H1 (cell line): ENCODE measurements around the gene SPACA7. TPM values are rescaled to one million over a fixed set of nuclear protein-coding genes. Genes with fewer than 3 reads are reported as not detected.

Experiments
- CTCF ChIA-PET: fragments of 300-600 bp; sonication (Branson Sonifier 250); formaldehyde crosslinking; loops from one replicate; lab custom pipeline; 2021; ENCODE audit not compliant: partially characterized antibody; lab: Charles Lee
- POLR2A ChIA-PET: fragments of 300-600 bp; sonication (Branson Sonifier 250); formaldehyde crosslinking; loops from one replicate; lab custom pipeline; 2021; ENCODE audit warnings: inconsistent platforms; ENCODE audit not compliant: partially characterized antibody; lab: Charles Lee
- DNase-seq, 2 experiments: peaks; one replicate each; pipeline versions ENCODE4 v3.0.0 to v3.0.0-alpha.2; 2010 to 2022; ENCODE audit warnings: low spot score in 2 of 2, low read depth in 1 of 2, mixed read lengths in 1 of 2
- FAIRE-seq: peaks from 2 replicates; lab custom pipeline; 2011; peaks lifted over from hg19 to GRCh38; lab: Jason Lieb, UNC
- H2AFZ ChIP-seq: 2 replicates; pipeline ENCODE4 v1.8.1; 2012; ENCODE audit warnings: low read length, inconsistent platforms
- H2AK5ac ChIP-seq: 2 replicates; pipeline ENCODE4 v1.6.1; 2013; ENCODE audit warnings: low read depth, low read length
- H2BK120ac ChIP-seq: replicated peaks from 2 replicates; pipeline ENCODE3; 2013; ENCODE audit warnings: low read depth, low read length, inconsistent platforms
- H2BK12ac ChIP-seq: 2 replicates; pipeline ENCODE4 v1.6.1; 2013; ENCODE audit warnings: low read depth, low read length
- H2BK15ac ChIP-seq: 2 replicates; pipeline ENCODE4 v1.6.1; 2013; ENCODE audit warnings: low read length
- H2BK20ac ChIP-seq: 2 replicates; pipeline ENCODE4 v1.6.1; 2013; ENCODE audit warnings: low read length
- H2BK5ac ChIP-seq: 2 replicates; pipeline ENCODE4 v1.6.1; 2013; ENCODE audit warnings: low read depth, low read length
- H3K14ac ChIP-seq: 2 replicates; pipeline ENCODE4 v1.6.1; 2013; ENCODE audit warnings: inconsistent platforms; ENCODE audit not compliant: insufficient read length
- H3K18ac ChIP-seq: 2 replicates; pipeline ENCODE4 v1.6.1; 2013; ENCODE audit warnings: low read length; ENCODE audit errors: extremely low read depth
- H3K23ac ChIP-seq: 2 replicates; pipeline ENCODE4 v1.6.1; 2013; ENCODE audit warnings: inconsistent platforms; ENCODE audit not compliant: insufficient read length
- H3K23me2 ChIP-seq: 2 replicates; pipeline ENCODE4 v1.6.1; 2013; ENCODE audit warnings: low read depth, low read length
- H3K27ac ChIP-seq: 2 replicates; pipeline ENCODE4 v1.6.1; 2011; ENCODE audit warnings: low read depth, low read length, inconsistent platforms
- H3K27me3 ChIP-seq, 4 experiments: replicated peaks in 1 of 4; 1 replicate in 1 of 4; 2 replicates in 3 of 4; pipeline versions ENCODE4 v1.6.1 to v1.8.1; 2011 to 2013; ENCODE audit warnings: low read length in 3 of 4, mild to moderate bottlenecking in 3 of 4, inconsistent platforms in 2 of 4, mixed read lengths in 2 of 4, moderate library complexity in 1 of 4; ENCODE audit not compliant: control insufficient read depth in 3 of 4, insufficient read depth in 3 of 4; ENCODE audit errors: extremely low read depth in 1 of 4
- H3K36me3 ChIP-seq, 4 experiments: 2 replicates each; pipeline versions ENCODE4 v1.6.1 to v1.8.1; 2011 to 2013; ENCODE audit warnings: mild to moderate bottlenecking in 4 of 4, low read length in 3 of 4, moderate library complexity in 2 of 4, control low read depth in 1 of 4, inconsistent platforms in 1 of 4; ENCODE audit not compliant: insufficient read depth in 4 of 4, control insufficient read depth in 2 of 4
- H3K4ac ChIP-seq: replicated peaks from 2 replicates; pipeline ENCODE3; 2013; ENCODE audit warnings: low read length, low read depth, mixed read lengths, inconsistent platforms; ENCODE audit not compliant: insufficient read length
- H3K4me1 ChIP-seq, 4 experiments: replicated peaks in 1 of 4; 1 replicate in 1 of 4; 2 replicates in 3 of 4; pipeline versions ENCODE4 v1.6.1 to v1.8.1; 2011 to 2013; ENCODE audit warnings: low read length in 3 of 4, inconsistent platforms in 2 of 4, mixed read lengths in 1 of 4; ENCODE audit not compliant: insufficient read depth in 4 of 4, control insufficient read depth in 3 of 4
- H3K4me2 ChIP-seq, 2 experiments: 2 replicates each; pipeline versions ENCODE4 v1.6.1 to v1.8.1; 2011 to 2013; ENCODE audit warnings: low read depth in 2 of 2, low read length in 2 of 2, control low read depth in 1 of 2, inconsistent platforms in 1 of 2, mild to moderate bottlenecking in 1 of 2; ENCODE audit not compliant: insufficient read depth in 1 of 2
- H3K4me3 ChIP-seq, 4 experiments: fragments of 200-600, 300-600 bp in 1 of 4; sonication (generic), shearing (Covaris generic), sonication (Bioruptor Twin) in 1 of 4; 2 replicates each; pipeline versions ENCODE4 v1.5.1 to v1.8.1; 2011 to 2016; ENCODE audit warnings: low read length in 4 of 4, low read depth in 3 of 4, control low read depth in 2 of 4, inconsistent platforms in 2 of 4, mild to moderate bottlenecking in 2 of 4, mixed read lengths in 1 of 4, moderate library complexity in 1 of 4; ENCODE audit not compliant: insufficient read depth in 2 of 4; ENCODE audit errors: extremely low read depth in 1 of 4
- H3K56ac ChIP-seq: replicated peaks from 2 replicates; pipeline ENCODE3; 2013; ENCODE audit warnings: low read depth, mild to moderate bottlenecking, mixed read lengths, low read length, inconsistent platforms; ENCODE audit not compliant: insufficient read length
- H3K79me1 ChIP-seq: 2 replicates; pipeline ENCODE4 v1.6.1; 2013; ENCODE audit warnings: low read depth, low read length, control low read depth
- H3K79me2 ChIP-seq, 2 experiments: 2 replicates each; pipeline versions ENCODE4 v1.6.1 to v1.8.1; 2012 to 2013; ENCODE audit warnings: low read length in 2 of 2, mild to moderate bottlenecking in 2 of 2, inconsistent platforms in 1 of 2; ENCODE audit not compliant: insufficient read depth in 2 of 2, control insufficient read depth in 1 of 2
- H3K9ac ChIP-seq, 4 experiments: replicated peaks in 1 of 4; 1 replicate in 1 of 4; 2 replicates in 3 of 4; pipeline versions ENCODE4 v1.6.1 to v1.8.1; 2011 to 2013; ENCODE audit warnings: low read depth in 3 of 4, low read length in 3 of 4, control low read depth in 2 of 4, mild to moderate bottlenecking in 2 of 4, moderate library complexity in 2 of 4, inconsistent platforms in 1 of 4; ENCODE audit errors: extremely low read depth in 1 of 4
- H3K9me3 ChIP-seq, 2 experiments: 2 replicates each; pipeline versions ENCODE4 v1.6.1 to v1.8.1; 2012 to 2013; ENCODE audit warnings: mild to moderate bottlenecking in 2 of 2, moderate library complexity in 2 of 2, control low read depth in 1 of 2, inconsistent platforms in 1 of 2, low read depth in 1 of 2, low read length in 1 of 2, mixed read lengths in 1 of 2; ENCODE audit not compliant: insufficient read depth in 2 of 2
- H4K20me1 ChIP-seq, 2 experiments: replicated peaks in 1 of 2; 2 replicates each; pipeline versions ENCODE3 to v1.8.1; 2011 to 2013; ENCODE audit warnings: inconsistent platforms in 2 of 2, low read length in 2 of 2, mild to moderate bottlenecking in 1 of 2; ENCODE audit not compliant: insufficient read depth in 2 of 2, control insufficient read depth in 1 of 2
- H4K5ac ChIP-seq: 2 replicates; pipeline ENCODE4 v1.6.1; 2013; ENCODE audit warnings: low read length, low read depth, mixed read lengths, inconsistent platforms; ENCODE audit not compliant: insufficient read length
- H4K8ac ChIP-seq: 2 replicates; pipeline ENCODE4 v1.8.0; 2013; ENCODE audit warnings: mild to moderate bottlenecking, moderate library complexity, low read length, inconsistent platforms; ENCODE audit not compliant: insufficient read depth; ENCODE audit errors: extremely low read depth
- H4K91ac ChIP-seq: replicated peaks from 2 replicates; pipeline ENCODE3; 2013; ENCODE audit warnings: low read length, mixed read lengths, inconsistent platforms; ENCODE audit not compliant: insufficient read length
- WGBS, 2 experiments: shearing (Covaris generic) in 1 of 2; methylation state at CpG; one replicate each; pipeline versions ENCODE4 v1.1.6 to v1.1.7; 2013 to 2015; ENCODE audit warnings: low lambda C conversion rate in 2 of 2, mixed read lengths in 2 of 2, inconsistent platforms in 1 of 2, low coverage in 1 of 2, missing lambda C conversion rate in 1 of 2; ENCODE audit not compliant: insufficient replicate concordance in 2 of 2, insufficient coverage in 1 of 2, insufficient read length in 1 of 2; ENCODE audit errors: extremely low coverage in 1 of 2, missing lambda C conversion rate in 1 of 2; 5-methylcytosine and 5-hydroxymethylcytosine counted together
- polyA plus RNA-seq, 7 experiments: library from polyadenylated mRNA; depleted of rRNA in 3 of 7; stranded (reverse) in 5 of 7; unstranded in 2 of 7; fragments of >200 nt in 5 of 7; fragments of 200-250 nt in 2 of 7; gene quantifications; 1 replicate in 5 of 7; 2 replicates in 1 of 7; 4 replicates in 1 of 7; pipeline versions ENCODE4 v1.2.1 to v1.2.3, GENCODE V29; 2011 to 2013; ENCODE audit warnings: missing spikeins in 2 of 7, mixed read lengths in 2 of 7
- total RNA-seq: library from RNA; stranded (reverse); fragmentation: NEBNext Ultra II Directional; extraction: Animal tissue kit (Norgen Biotek cat#: 25700); gene quantifications from 2 replicates; pipeline ENCODE4 v1.2.1, GENCODE V29; 2021

Gene SPACA7
- total and polyA plus RNA-seq, 2 of the 8 experiments (the other 6 are each of a cell fraction or from before 2014, with no cell fraction given), result not detected

DNA sequence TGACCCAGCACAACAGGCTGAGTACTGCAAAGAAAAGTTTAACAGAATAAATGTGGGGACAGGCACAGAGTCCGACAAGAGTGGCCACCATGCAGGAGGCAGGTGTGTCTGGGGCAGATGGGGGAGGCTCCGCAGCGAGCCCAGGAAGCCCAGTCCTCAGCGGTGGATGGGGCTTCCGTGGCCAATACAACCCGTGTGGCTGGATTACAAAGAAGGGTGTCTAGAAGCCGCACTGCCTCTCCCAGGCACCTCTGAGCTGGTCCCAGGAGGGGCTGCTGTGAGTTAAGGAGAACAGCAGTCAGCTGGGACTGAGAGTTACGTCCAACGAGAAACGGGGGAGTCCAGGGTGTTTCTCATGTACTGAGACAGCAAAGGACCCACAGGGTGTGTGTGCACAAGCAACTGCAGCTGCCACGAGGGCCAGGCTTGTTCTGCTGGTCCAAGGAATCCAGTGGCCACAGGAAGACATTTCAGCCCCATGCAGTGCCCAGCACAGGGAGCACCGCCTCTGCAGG is 70.2 kb downstream of the SPACA7 start:
- DNase-seq, result no peak
- peak overlapping the region; percentile 81; the same call in 1 of the 2 replicates for H2BK15ac ChIP-seq
- no peaks in the 10 kb centered on the region for H4K20me1 ChIP-seq
- no peak overlapping the region for H2BK20ac ChIP-seq
- H3K18ac ChIP-seq, result no peak overlapping the region; the same call in 1 of the 2 replicates
- H3K9me3 ChIP-seq, result no peaks in the 10 kb centered on the region
- FAIRE-seq, result no peak
- no peak overlapping the region for H2AK5ac ChIP-seq
- no peaks in the 10 kb centered on the region for H3K36me3 ChIP-seq
- no peak overlapping the region for H3K23ac ChIP-seq
- ChIA-PET CTCF (interaction anchor here (0.6 to 5.2 kb wide), 5 partner anchors 98 to 961 kb away, joined by 3 to 51 read pairs (median 3); no protein-coding TSS in a partner anchor), POLR2A (interaction anchor here (1.5 kb wide), 1 partner anchor 142 kb away, joined by 3 read pairs; the partner anchor contains the start of gene TUBGCP3)
- no peak overlapping the region for H2BK12ac ChIP-seq
- peaks cover 0 to 4% (median 1%) of the 10 kb centered on the region in 4 experiments; a peak in 2 of 7 replicates for H3K4me1 ChIP-seq
- no peaks in the 10 kb centered on the region for H3K79me2 ChIP-seq
- no peak overlapping the region for H3K14ac ChIP-seq
- no peak overlapping the region for H3K4me2 ChIP-seq
- H3K23me2 ChIP-seq, result no peaks in the 10 kb centered on the region
- H2BK120ac ChIP-seq, result no peak overlapping the region
- no peak overlapping the region for H2BK5ac ChIP-seq
- H4K91ac ChIP-seq, result no peak overlapping the region
- H4K5ac ChIP-seq, result no peak overlapping the region
- H3K4ac ChIP-seq, result no peak overlapping the region
- 91% methylated on average over 12 of the region's 12 CpGs; no CpG with 5 or more reads in 1 of the 2 experiments for WGBS, 2 experiments
- no peak overlapping the region for H3K56ac ChIP-seq
- no peak overlapping the region for H3K4me3 ChIP-seq
- no peak overlapping the region for H2AFZ ChIP-seq
- peak overlapping the region; percentile 38 for H4K8ac ChIP-seq
- H3K79me1 ChIP-seq, result no peaks in the 10 kb centered on the region
- no peak overlapping the region for H3K9ac ChIP-seq
- no peak overlapping the region for H3K27ac ChIP-seq
- peaks cover 0 to 3% (median under 1%) of the 10 kb centered on the region in 4 experiments; a peak in 2 of 7 replicates for H3K27me3 ChIP-seq
